GM13976 (cell line): ENCODE measurements around the gene TRIP6.

Experiments used
- DNase-seq: peaks from one replicate; pipeline ENCODE4 v3.0.0; 2012; ENCODE audit warnings: low spot score
- CTCF ChIP-seq: IDR thresholded peaks from 2 replicates; pipeline ENCODE4 v1.5.1; 2012; ENCODE audit warnings: borderline replicate concordance, mild to moderate bottlenecking; ENCODE audit not compliant: insufficient read depth; ENCODE audit errors: extremely low read depth, missing control alignments, control extremely low read depth
- in situ Hi-C: fragments of 300-500 bp; cut with MboI; formaldehyde crosslinking; loops from one replicate; pipeline ENCODE4 v1.12.0; 2022; ENCODE audit warnings: low sequenced_read_pairs, mixed read lengths, inconsistent platforms; ENCODE audit not compliant: unreplicated experiment

The TRIP6 gene

GRCh38 chr7:100878685-100879084 lies 11.5 kb downstream of the TRIP6 start:
- no peak for DNase-seq
- in situ Hi-C loops = no loop called here
- TF ChIP-seq CTCF = no peak

- no peak for TF ChIP-seq CTCF
- in situ Hi-C loops = no loop called here
- no peak for DNase-seq
These were observed 12.6 kb downstream of the TRIP6 start for GRCh38 chr7:100879685-100880261.

GRCh38 chr7:100880645-100881044 lies 13.5 kb downstream of the TRIP6 start:
- in situ Hi-C loops = no loop called here
- DNase-seq = no peak

GRCh38 chr7:100881136-100881535 lies 13.9 kb downstream of the TRIP6 start:
- in situ Hi-C loops = no loop called here
- no peak for TF ChIP-seq CTCF
- no peak for DNase-seq

More at GRCh38 chr7:100880645-100881044, 13.5 kb downstream of the TRIP6 start:
- no peak for TF ChIP-seq CTCF

DNA sequence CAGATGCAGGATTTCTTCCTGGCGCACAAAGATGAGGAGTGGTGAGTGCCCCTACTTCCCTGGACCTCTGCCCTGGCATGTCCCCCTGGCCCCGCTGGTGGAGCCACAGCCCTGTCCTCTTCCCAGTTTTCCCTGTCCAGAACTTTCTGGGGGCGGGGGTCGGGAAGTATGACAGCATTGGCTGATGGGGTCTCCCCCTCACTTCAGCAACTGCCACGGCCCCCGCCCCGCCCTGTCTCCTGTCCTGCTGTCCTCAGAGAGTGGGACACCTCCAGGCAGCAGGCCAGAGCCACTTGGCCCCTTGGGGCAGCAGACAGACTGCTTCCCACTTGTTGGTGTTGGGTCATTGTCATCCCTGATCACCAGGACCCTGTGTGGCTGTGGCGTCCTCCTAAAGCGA lies 15.0 kb downstream of the TRIP6 start:
- in situ Hi-C loops = no loop called here
- no peak for DNase-seq
- TF ChIP-seq CTCF = no peak

DNA sequence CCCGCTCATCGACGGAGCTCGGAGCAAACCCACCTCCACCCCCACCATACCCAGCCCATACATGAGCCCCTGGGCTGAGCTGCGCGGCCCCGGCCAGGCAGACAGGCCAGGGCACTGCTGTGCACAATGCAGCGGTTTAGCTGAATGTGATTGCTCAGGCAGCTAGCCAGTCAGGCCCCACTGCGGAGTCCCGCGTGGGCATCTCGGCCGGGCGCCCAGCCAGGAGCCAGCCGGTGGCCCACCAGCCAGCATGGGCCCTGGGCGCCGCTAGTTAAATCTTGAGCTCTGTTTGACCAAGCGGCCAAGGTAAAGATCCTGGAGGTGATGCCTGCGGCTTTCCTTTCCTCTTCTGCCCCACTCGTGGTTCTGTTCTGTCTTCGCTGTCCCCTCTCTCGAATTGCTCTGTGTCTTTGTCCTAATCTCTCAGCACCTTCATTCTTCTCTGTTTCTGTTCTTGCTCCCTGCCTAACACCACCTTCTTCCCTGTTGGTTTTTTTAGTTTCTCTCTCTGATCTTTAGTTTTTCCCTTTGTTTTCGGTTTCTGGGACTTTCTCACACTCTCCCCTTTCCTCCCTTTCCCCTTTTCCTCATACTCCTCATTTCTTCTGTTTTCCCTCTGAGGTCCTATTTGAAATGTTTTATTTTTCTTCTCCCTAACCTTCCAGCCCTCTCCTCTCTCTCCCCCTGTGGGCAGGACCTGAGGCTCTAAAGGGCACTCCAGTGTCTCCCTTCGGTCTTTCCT lies 15.8 kb downstream of the TRIP6 start:
- no peak for DNase-seq
- no peak for TF ChIP-seq CTCF
- in situ Hi-C loops = no loop called here
